GM23338 (cell line): Measurements from ENCODE around the gene TWIST2. TPM values are rescaled to one million over a fixed set of nuclear protein-coding genes. Genes with fewer than 3 reads are reported as not detected.

Experiments used
- ATAC-seq: fragments of 200-7000 bp; cut with Tn5 transposase; 3 replicates; pipeline ENCODE4 v1.9.1; 2020
- DNase-seq: peaks from one replicate; pipeline ENCODE4 v3.0.0-alpha.2; 2015; ENCODE audit warnings: low spot score
- H2AFZ ChIP-seq: fragments of 200-600 bp; sonication (generic); 2 replicates; pipeline ENCODE4 v1.8.0; 2016; ENCODE audit warnings: antibody characterized with exemption, mild to moderate bottlenecking, moderate library complexity
- H3F3A ChIP-seq: fragments of 200-600 bp; sonication (generic); replicated peaks from 2 replicates; pipeline ENCODE4 v1.8.0; 2017; ENCODE audit warnings: antibody characterized with exemption, mixed run types, low read depth
- H3K27ac ChIP-seq: fragments of 200-600 bp; sonication (generic); 2 replicates; pipeline ENCODE4 v1.6.1; 2016; ENCODE audit warnings: low read depth
- H3K27me3 ChIP-seq: fragments of 200-600 bp; sonication (generic); 2 replicates; pipeline ENCODE4 v1.8.0; 2016; ENCODE audit warnings: mild to moderate bottlenecking, mixed run types, moderate library complexity; ENCODE audit not compliant: insufficient read depth
- H3K36me3 ChIP-seq: fragments of 200-600 bp; sonication (generic); 2 replicates; pipeline ENCODE4 v1.8.0; 2016; ENCODE audit warnings: mild to moderate bottlenecking; ENCODE audit not compliant: insufficient read depth
- H3K4me1 ChIP-seq: fragments of 200-600 bp; sonication (generic); 2 replicates; pipeline ENCODE4 v1.8.0; 2016; ENCODE audit warnings: mild to moderate bottlenecking, moderate library complexity; ENCODE audit not compliant: insufficient read depth
- H3K4me2 ChIP-seq: fragments of 200-600 bp; sonication (generic); 2 replicates; pipeline ENCODE4 v1.7.1; 2017; ENCODE audit warnings: mixed run types
- H3K4me3 ChIP-seq: fragments of 200-600 bp; sonication (generic); 2 replicates; pipeline ENCODE4 v1.6.1; 2016; ENCODE audit warnings: mixed run types
- H3K79me2 ChIP-seq: fragments of 200-600 bp; sonication (generic); replicated peaks from 2 replicates; pipeline ENCODE4 v1.8.0; 2017; ENCODE audit warnings: mild to moderate bottlenecking; ENCODE audit not compliant: insufficient read depth
- H3K9me2 ChIP-seq: fragments of 200-600 bp; sonication (generic); 2 replicates; pipeline ENCODE4 v1.8.0; 2017; ENCODE audit not compliant: insufficient read depth
- H4K20me1 ChIP-seq: fragments of 200-600 bp; sonication (generic); replicated peaks from 2 replicates; pipeline ENCODE4 v1.8.0; 2017; ENCODE audit warnings: mild to moderate bottlenecking; ENCODE audit not compliant: insufficient read depth
- H3K27ac Mint-ChIP-seq: 2 replicates; pipeline ENCODE4 v1.8.0; 2020; ENCODE audit warnings: inconsistent platforms, mild to moderate bottlenecking, moderate library complexity, mixed read lengths
- H3K27me3 Mint-ChIP-seq: 3 replicates; pipeline ENCODE4 v1.8.0; 2022; ENCODE audit warnings: low read depth, mild to moderate bottlenecking, moderate library complexity, mixed read lengths, inconsistent platforms; ENCODE audit not compliant: insufficient read depth, poor library complexity
- H3K36me3 Mint-ChIP-seq: 3 replicates; pipeline ENCODE4 v1.8.0; 2021; ENCODE audit warnings: low read depth, mild to moderate bottlenecking, inconsistent platforms, moderate library complexity, mixed read lengths
- H3K4me1 Mint-ChIP-seq: 3 replicates; pipeline ENCODE4 v1.8.0; 2020; ENCODE audit warnings: mild to moderate bottlenecking, inconsistent platforms, mixed read lengths
- H3K4me3 Mint-ChIP-seq: 3 replicates; pipeline ENCODE4 v1.8.0; 2021; ENCODE audit warnings: moderate library complexity, mild to moderate bottlenecking, inconsistent platforms, mixed read lengths
- H3K9me3 Mint-ChIP-seq: 3 replicates; pipeline ENCODE4 v1.8.0; 2020; ENCODE audit warnings: moderate library complexity, mild to moderate bottlenecking, inconsistent platforms, mixed read lengths
- CREB1 ChIP-seq: fragments of 250-450 bp; sonication (Bioruptor Pico); IDR thresholded peaks from 2 replicates; pipeline ENCODE4 v1.5.0; 2020; ENCODE audit warnings: low read depth, mild to moderate bottlenecking, moderate library complexity
- EZH2 ChIP-seq: fragments of 200-600 bp; sonication (generic); IDR thresholded peaks from one replicate; pipeline ENCODE4 v1.8.0; 2017; ENCODE audit warnings: antibody characterized with exemption, mild to moderate bottlenecking, low read depth; ENCODE audit not compliant: unreplicated experiment
- EZH2phosphoT487 ChIP-seq: fragments of 200-600 bp; sonication (generic); IDR thresholded peaks from one replicate; pipeline ENCODE4 v1.8.1; 2018; ENCODE audit warnings: antibody characterized with exemption; ENCODE audit not compliant: unreplicated experiment
- JUNB ChIP-seq: IDR thresholded peaks from one replicate; pipeline ENCODE4 v1.6.1; 2016; ENCODE audit warnings: antibody characterized with exemption; ENCODE audit not compliant: unreplicated experiment
- NANOG ChIP-seq: IDR thresholded peaks from 2 replicates; pipeline ENCODE4 v1.6.1; 2016; ENCODE audit warnings: antibody characterized with exemption, borderline replicate concordance
- POLR2AphosphoS5 ChIP-seq: IDR thresholded peaks from 2 replicates; pipeline ENCODE4 v1.6.1; 2016; ENCODE audit warnings: antibody characterized with exemption, low read depth
- STAT1 ChIP-seq: IDR thresholded peaks from one replicate; pipeline ENCODE4 v1.6.1; 2016; ENCODE audit warnings: antibody characterized with exemption; ENCODE audit not compliant: unreplicated experiment
- ZNF331 ChIP-seq: fragments of 250-450 bp; sonication (Bioruptor Pico); IDR thresholded peaks from 2 replicates; pipeline ENCODE4 v1.5.0; 2020; ENCODE audit warnings: low read depth, mild to moderate bottlenecking, moderate library complexity
- polyA plus RNA-seq: library from polyadenylated mRNA; unstranded; fragments of >200 nt; fragmentation: Nextera tagmentation; extraction: Ambion mirVana; gene quantifications from 2 replicates; pipeline ENCODE4 v1.2.1, GENCODE V29; 2016
- total RNA-seq: library from RNA; depleted of rRNA; stranded (reverse); fragments of >200 nt; shearing (Covaris generic); gene quantifications from 2 replicates; pipeline ENCODE4 v1.2.3, GENCODE V29; 2014
- TF ChIP-seq, protein P1 (sequence below), 2 experiments: fragments of 200-600 bp in 1 of 2; sonication (generic) in 1 of 2; conservative IDR thresholded peaks; 2 replicates each; pipeline versions ENCODE4 v1.5.1 to v1.6.1; 2016 to 2017; ENCODE audit warnings: antibody characterized with exemption in 2 of 2, low read depth in 2 of 2, mild to moderate bottlenecking in 2 of 2, moderate library complexity in 1 of 2
- TF ChIP-seq, protein P2 (sequence below): IDR thresholded peaks from one replicate; pipeline ENCODE4 v1.6.1; 2018; ENCODE audit warnings: antibody characterized with exemption; ENCODE audit not compliant: unreplicated experiment
- TF ChIP-seq, protein P3 (sequence below): IDR thresholded peaks from 2 replicates; pipeline ENCODE4 v1.6.1; 2016; ENCODE audit warnings: antibody characterized with exemption

The TWIST2 gene
- total and polyA plus RNA-seq, 2 experiments from 2014 or later: 7.0 to 12.5 TPM

DNA sequence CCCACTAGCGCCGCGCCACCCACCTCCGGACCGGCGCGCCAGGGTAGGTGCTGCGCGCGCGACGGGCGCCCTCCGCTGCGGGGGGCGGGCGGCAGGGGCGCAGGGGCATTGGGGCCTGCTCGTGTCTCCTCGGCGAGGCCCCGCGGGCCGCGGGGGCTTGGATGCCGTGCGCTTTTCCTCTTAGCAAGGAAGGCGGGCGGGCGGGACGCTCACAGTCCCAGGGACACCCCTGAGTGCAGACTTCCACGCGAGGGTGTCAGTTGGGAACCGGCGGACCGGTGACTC, 748 bp downstream of the TWIST2 start:
- Mint-ChIP-seq H3K4me1 (peaks cover 10% of the 10 kb centered on the region), H3K9me3 (no peaks in the 10 kb centered on the region), H3K4me3 (peak overlapping the region; percentile 73), H3K36me3 (no peaks in the 10 kb centered on the region; the same call in 2 of the 3 replicates), H3K27ac (no peak overlapping the region), H3K27me3 (peaks cover 64% of the 10 kb centered on the region)
- peak overlapping the region; percentile 96 for H2AFZ ChIP-seq
- H3K4me2 ChIP-seq: peak overlapping the region; percentile 89
- no peaks in the 10 kb centered on the region for H3F3A ChIP-seq
- DNase-seq (peak; percentile 15), ATAC-seq (no peak)
- H3K27ac ChIP-seq: no peak overlapping the region
- peak overlapping the region; percentile 66 for H3K4me3 ChIP-seq
- no peaks in the 10 kb centered on the region for H3K36me3 ChIP-seq
- H3K79me2 ChIP-seq: peaks cover 4% of the 10 kb centered on the region; the same call in 1 of the 2 replicates
- H3K9me2 ChIP-seq: no peaks in the 10 kb centered on the region
- peaks cover 89% of the 10 kb centered on the region for H3K27me3 ChIP-seq
- H4K20me1 ChIP-seq: peaks cover 30% of the 10 kb centered on the region
- TF ChIP-seq, protein P1, sequence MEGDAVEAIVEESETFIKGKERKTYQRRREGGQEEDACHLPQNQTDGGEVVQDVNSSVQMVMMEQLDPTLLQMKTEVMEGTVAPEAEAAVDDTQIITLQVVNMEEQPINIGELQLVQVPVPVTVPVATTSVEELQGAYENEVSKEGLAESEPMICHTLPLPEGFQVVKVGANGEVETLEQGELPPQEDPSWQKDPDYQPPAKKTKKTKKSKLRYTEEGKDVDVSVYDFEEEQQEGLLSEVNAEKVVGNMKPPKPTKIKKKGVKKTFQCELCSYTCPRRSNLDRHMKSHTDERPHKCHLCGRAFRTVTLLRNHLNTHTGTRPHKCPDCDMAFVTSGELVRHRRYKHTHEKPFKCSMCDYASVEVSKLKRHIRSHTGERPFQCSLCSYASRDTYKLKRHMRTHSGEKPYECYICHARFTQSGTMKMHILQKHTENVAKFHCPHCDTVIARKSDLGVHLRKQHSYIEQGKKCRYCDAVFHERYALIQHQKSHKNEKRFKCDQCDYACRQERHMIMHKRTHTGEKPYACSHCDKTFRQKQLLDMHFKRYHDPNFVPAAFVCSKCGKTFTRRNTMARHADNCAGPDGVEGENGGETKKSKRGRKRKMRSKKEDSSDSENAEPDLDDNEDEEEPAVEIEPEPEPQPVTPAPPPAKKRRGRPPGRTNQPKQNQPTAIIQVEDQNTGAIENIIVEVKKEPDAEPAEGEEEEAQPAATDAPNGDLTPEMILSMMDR (conservative IDR thresholded peaks at IDR 0.05; ENCODE audit: low read depth in 2 of 2): no peak
- peak; percentile 53 for TF ChIP-seq EZH2
- peaks cover 11% of the 10 kb centered on the region for H3K4me1 ChIP-seq

DNA sequence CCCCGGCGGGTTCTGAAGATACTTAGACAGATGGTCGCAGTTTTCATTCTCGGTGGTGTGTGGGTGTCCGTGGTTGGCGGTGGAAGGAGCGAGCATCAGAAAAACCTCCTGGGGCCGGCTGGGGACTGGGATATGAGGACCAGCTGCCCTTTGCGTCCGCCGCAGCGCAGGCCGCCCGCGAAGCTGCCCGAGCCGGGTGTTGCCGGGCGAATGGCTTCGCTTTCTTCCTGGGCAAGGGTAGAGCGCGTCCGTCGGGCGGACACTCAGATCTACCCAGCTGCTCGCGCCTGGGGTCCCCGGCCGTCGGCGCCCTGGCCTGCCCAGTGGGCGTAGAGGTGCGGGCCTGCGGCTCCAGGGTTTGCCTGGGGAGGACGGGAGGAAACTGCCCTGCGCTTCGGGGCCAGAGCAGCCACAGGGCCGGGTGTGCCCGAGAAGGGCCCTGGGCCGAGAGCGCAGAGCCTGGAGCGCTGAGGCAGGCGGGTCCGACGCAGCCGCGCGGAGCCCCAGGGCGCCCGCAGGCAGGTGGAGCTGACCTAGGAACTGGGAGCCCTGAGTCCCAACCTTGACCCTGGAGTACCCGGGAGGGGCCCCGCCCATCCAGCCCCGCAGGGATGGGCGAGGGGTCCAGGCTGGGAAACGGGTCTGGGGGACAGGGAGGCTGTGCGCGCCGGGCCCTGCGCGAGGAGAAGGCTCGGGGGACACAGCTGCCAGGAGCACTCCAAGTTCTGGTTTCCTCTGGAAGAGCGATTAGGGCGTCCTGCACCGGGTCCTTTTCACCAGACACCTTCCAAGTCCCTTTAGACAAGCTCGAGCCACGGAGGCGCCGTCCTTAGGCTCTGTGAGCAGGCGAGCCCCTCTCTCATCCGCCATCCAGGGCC, 1.3 kb downstream of the TWIST2 start:
- TF ChIP-seq EZH2: peak; percentile 57
- TF ChIP-seq STAT1: no peak

DNA sequence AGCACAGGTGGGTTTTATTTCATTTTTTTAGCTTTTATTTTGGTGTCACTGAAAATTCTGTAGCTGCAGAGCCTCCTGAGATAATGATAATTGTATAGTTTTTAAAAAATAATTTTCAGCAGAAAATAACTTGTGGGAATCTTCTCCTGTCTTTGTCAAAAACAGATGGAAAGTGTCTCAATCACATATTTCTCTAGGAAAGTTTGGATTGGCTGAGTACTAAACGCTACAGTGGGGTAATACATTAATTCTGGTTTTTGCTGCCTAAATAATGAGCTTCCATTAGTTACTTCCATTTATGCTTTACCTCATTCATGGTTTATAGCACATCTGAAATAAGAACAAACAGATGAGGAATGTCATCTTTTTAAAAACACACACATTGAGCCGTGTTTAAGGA, 2.2 kb downstream of the TWIST2 start:
- DNase-seq: no peak
- no peak overlapping the region for H3K27ac Mint-ChIP-seq
- peaks cover 4% of the 10 kb centered on the region; the same call in 1 of the 2 replicates for H3K79me2 ChIP-seq
- no peaks in the 10 kb centered on the region for H3K9me3 Mint-ChIP-seq
- H3K4me3 ChIP-seq: peak overlapping the region; percentile 66
- peaks cover 56% of the 10 kb centered on the region for H3K27me3 Mint-ChIP-seq
- H3F3A ChIP-seq: no peaks in the 10 kb centered on the region
- peaks cover 17% of the 10 kb centered on the region for H3K4me1 ChIP-seq
- H3K36me3 ChIP-seq: no peaks in the 10 kb centered on the region
- no peak for ATAC-seq
- H3K27ac ChIP-seq: no peak overlapping the region
- peak overlapping the region; percentile 60; the same call in 1 of the 3 replicates for H3K4me3 Mint-ChIP-seq
- no peak overlapping the region for H2AFZ ChIP-seq
- H4K20me1 ChIP-seq: peaks cover 27% of the 10 kb centered on the region
- H3K27me3 ChIP-seq: peaks cover 75% of the 10 kb centered on the region
- H3K9me2 ChIP-seq: no peaks in the 10 kb centered on the region
- H3K36me3 Mint-ChIP-seq: no peaks in the 10 kb centered on the region; the same call in 2 of the 3 replicates
- H3K4me1 Mint-ChIP-seq: peaks cover 18% of the 10 kb centered on the region
- H3K4me2 ChIP-seq: peak overlapping the region; percentile 89
- TF ChIP-seq STAT1 (no peak), CREB1 (CRISPR knock-in tag) (no peak), JUNB (no peak), EZH2 (no peak), EZH2phosphoT487 (no peak), ZNF331 (CRISPR knock-in tag) (no peak), POLR2AphosphoS5 (no peak), NANOG (no peak)
- TF ChIP-seq, protein P2, sequence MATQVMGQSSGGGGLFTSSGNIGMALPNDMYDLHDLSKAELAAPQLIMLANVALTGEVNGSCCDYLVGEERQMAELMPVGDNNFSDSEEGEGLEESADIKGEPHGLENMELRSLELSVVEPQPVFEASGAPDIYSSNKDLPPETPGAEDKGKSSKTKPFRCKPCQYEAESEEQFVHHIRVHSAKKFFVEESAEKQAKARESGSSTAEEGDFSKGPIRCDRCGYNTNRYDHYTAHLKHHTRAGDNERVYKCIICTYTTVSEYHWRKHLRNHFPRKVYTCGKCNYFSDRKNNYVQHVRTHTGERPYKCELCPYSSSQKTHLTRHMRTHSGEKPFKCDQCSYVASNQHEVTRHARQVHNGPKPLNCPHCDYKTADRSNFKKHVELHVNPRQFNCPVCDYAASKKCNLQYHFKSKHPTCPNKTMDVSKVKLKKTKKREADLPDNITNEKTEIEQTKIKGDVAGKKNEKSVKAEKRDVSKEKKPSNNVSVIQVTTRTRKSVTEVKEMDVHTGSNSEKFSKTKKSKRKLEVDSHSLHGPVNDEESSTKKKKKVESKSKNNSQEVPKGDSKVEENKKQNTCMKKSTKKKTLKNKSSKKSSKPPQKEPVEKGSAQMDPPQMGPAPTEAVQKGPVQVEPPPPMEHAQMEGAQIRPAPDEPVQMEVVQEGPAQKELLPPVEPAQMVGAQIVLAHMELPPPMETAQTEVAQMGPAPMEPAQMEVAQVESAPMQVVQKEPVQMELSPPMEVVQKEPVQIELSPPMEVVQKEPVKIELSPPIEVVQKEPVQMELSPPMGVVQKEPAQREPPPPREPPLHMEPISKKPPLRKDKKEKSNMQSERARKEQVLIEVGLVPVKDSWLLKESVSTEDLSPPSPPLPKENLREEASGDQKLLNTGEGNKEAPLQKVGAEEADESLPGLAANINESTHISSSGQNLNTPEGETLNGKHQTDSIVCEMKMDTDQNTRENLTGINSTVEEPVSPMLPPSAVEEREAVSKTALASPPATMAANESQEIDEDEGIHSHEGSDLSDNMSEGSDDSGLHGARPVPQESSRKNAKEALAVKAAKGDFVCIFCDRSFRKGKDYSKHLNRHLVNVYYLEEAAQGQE: no peak
- TF ChIP-seq, protein P3, sequence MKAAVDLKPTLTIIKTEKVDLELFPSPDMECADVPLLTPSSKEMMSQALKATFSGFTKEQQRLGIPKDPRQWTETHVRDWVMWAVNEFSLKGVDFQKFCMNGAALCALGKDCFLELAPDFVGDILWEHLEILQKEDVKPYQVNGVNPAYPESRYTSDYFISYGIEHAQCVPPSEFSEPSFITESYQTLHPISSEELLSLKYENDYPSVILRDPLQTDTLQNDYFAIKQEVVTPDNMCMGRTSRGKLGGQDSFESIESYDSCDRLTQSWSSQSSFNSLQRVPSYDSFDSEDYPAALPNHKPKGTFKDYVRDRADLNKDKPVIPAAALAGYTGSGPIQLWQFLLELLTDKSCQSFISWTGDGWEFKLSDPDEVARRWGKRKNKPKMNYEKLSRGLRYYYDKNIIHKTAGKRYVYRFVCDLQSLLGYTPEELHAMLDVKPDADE: no peak

More for the DNA sequence above, 1.3 kb downstream of the TWIST2 start:
- Mint-ChIP-seq H3K27me3 (peaks cover 60% of the 10 kb centered on the region), H3K9me3 (no peaks in the 10 kb centered on the region), H3K4me1 (peaks cover 11% of the 10 kb centered on the region), H3K4me3 (peak overlapping the region; percentile 66), H3K36me3 (no peaks in the 10 kb centered on the region; the same call in 2 of the 3 replicates), H3K27ac (no peak overlapping the region)
- H3K36me3 ChIP-seq: no peaks in the 10 kb centered on the region
- peak overlapping the region; percentile 66 for H3K4me3 ChIP-seq
- H3K4me1 ChIP-seq: peaks cover 12% of the 10 kb centered on the region
- DNase-seq: peak; percentile 65
- H3F3A ChIP-seq: no peaks in the 10 kb centered on the region
- peaks cover 4% of the 10 kb centered on the region; the same call in 1 of the 2 replicates for H3K79me2 ChIP-seq
- no peak overlapping the region for H3K27ac ChIP-seq
- peaks cover 30% of the 10 kb centered on the region for H4K20me1 ChIP-seq
- peak; percentile 43 for ATAC-seq
- H3K9me2 ChIP-seq: no peaks in the 10 kb centered on the region
- H2AFZ ChIP-seq: peak overlapping the region; percentile 96
- peak overlapping the region; percentile 89 for H3K4me2 ChIP-seq
- peaks cover 83% of the 10 kb centered on the region for H3K27me3 ChIP-seq
